Neutrophil (primary cell): ENCODE results near the gene TBC1D5.

ENCODE experiments used
- H3K27ac ChIP-seq: fragments of 200-600 bp; sonication (generic); 2 replicates; pipeline ENCODE4 v1.5.1; 2016; ENCODE audit warnings: mild to moderate bottlenecking, moderate library complexity
- H3K27me3 ChIP-seq: fragments of 200-600 bp; sonication (generic); 2 replicates; pipeline ENCODE4 v1.6.0; 2016; ENCODE audit warnings: mild to moderate bottlenecking
- H3K36me3 ChIP-seq: fragments of 200-600 bp; sonication (generic); 2 replicates; pipeline ENCODE4 v1.5.1; 2017
- H3K4me1 ChIP-seq, 2 experiments: fragments of 200-600 bp in 1 of 2; sonication (generic) in 1 of 2; 1 replicate in 1 of 2; 2 replicates in 1 of 2; pipeline versions ENCODE4 v1.5.1 to v1.6.1; 2013 to 2016; ENCODE audit warnings: low read depth in 1 of 2, low read length in 1 of 2, mild to moderate bottlenecking in 1 of 2, moderate library complexity in 1 of 2; ENCODE audit not compliant: control insufficient read depth in 1 of 2, insufficient read depth in 1 of 2
- H3K4me3 ChIP-seq, 2 experiments: fragments of 200-600 bp in 1 of 2; sonication (generic) in 1 of 2; 1 replicate in 1 of 2; 2 replicates in 1 of 2; pipeline ENCODE4 v1.5.1; 2013 to 2016; ENCODE audit warnings: low read depth in 1 of 2, low read length in 1 of 2, mild to moderate bottlenecking in 1 of 2, moderate library complexity in 1 of 2
- H3K9me3 ChIP-seq: fragments of 200-600 bp; sonication (generic); 2 replicates; pipeline ENCODE4 v1.5.1; 2016
- TF ChIP-seq, protein P1 (sequence below): fragments of 200-600 bp; sonication (generic); IDR thresholded peaks from 2 replicates; pipeline ENCODE4 v1.5.1; 2016; ENCODE audit warnings: antibody characterized with exemption

Gene TBC1D5

DNA sequence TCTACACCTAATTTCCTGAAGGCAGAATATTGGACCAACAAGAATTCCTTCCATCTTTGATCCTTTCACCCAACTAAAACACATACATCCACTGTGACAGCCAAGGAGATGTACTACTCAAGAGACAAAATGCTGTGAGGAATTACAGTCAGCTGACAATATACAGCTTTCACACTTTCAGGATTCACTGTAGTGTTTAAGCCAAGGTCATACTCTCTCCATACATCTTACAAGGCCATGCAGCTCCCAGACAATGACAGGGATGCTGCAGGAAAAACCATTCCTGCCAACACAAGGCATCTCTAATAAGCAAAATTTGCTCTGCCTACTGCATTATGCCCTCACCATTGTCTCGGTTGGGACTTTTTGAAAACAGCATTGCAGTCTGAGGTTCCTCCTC lies 170.7 kb downstream of the TBC1D5 start:
- no peaks in the 10 kb centered on the region for H3K36me3 ChIP-seq
- TF ChIP-seq, protein P1, sequence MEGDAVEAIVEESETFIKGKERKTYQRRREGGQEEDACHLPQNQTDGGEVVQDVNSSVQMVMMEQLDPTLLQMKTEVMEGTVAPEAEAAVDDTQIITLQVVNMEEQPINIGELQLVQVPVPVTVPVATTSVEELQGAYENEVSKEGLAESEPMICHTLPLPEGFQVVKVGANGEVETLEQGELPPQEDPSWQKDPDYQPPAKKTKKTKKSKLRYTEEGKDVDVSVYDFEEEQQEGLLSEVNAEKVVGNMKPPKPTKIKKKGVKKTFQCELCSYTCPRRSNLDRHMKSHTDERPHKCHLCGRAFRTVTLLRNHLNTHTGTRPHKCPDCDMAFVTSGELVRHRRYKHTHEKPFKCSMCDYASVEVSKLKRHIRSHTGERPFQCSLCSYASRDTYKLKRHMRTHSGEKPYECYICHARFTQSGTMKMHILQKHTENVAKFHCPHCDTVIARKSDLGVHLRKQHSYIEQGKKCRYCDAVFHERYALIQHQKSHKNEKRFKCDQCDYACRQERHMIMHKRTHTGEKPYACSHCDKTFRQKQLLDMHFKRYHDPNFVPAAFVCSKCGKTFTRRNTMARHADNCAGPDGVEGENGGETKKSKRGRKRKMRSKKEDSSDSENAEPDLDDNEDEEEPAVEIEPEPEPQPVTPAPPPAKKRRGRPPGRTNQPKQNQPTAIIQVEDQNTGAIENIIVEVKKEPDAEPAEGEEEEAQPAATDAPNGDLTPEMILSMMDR: no peak
- no peaks in the 10 kb centered on the region for H3K9me3 ChIP-seq
- H3K27ac ChIP-seq: no peak overlapping the region
- no peak overlapping the region for H3K4me3 ChIP-seq
- H3K4me1 ChIP-seq: no peaks in the 10 kb centered on the region
- no peaks in the 10 kb centered on the region for H3K27me3 ChIP-seq

DNA sequence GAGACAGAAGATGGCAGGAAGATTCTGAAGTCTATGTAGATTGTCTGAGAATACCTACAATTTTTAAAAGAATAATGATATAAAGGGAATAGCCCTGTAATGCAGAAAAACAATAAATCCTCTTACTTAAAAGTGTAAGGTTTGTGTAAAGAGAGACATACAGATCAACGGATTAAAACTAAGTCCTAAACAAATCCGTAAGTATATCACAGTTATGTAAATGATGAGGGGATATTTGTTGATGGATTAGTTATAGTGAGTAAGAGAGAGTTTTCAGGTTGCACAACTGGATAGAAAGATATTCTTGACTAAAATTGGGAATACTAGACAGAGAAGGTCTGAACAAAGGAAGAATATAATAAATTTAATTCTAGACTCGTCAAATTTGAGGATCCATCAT lies 179.6 kb downstream of the TBC1D5 start:
- TF ChIP-seq, protein P1: no peak
- H3K4me3 ChIP-seq: no peak overlapping the region
- H3K36me3 ChIP-seq: no peaks in the 10 kb centered on the region
- H3K27me3 ChIP-seq: no peaks in the 10 kb centered on the region
- H3K9me3 ChIP-seq: no peaks in the 10 kb centered on the region
- no peak overlapping the region for H3K27ac ChIP-seq
- H3K4me1 ChIP-seq: no peaks in the 10 kb centered on the region

DNA sequence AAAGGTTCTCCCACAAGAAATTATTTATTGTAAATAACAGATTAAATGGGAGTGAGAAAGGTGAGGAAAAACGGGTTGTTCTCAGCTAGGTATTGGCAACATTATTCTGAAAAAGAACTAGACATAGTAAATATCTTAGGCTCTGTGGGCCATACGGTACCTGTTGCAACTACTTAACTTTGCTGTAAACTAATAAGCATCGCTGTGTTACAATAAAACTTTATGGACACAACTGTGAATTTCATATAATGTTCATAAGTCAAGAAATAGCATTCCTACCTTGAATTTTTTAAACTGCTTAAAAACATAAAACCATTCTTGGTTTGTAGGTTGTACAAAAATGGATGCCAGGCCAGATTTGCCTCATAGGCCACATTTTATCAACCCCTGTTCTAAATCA lies 183.9 kb downstream of the TBC1D5 start:
- H3K4me1 ChIP-seq: no peaks in the 10 kb centered on the region
- no peak overlapping the region for H3K4me3 ChIP-seq
- no peaks in the 10 kb centered on the region for H3K9me3 ChIP-seq
- no peak overlapping the region for H3K27ac ChIP-seq
- no peaks in the 10 kb centered on the region for H3K36me3 ChIP-seq
- no peaks in the 10 kb centered on the region for H3K27me3 ChIP-seq
- TF ChIP-seq, protein P1: no peak

DNA sequence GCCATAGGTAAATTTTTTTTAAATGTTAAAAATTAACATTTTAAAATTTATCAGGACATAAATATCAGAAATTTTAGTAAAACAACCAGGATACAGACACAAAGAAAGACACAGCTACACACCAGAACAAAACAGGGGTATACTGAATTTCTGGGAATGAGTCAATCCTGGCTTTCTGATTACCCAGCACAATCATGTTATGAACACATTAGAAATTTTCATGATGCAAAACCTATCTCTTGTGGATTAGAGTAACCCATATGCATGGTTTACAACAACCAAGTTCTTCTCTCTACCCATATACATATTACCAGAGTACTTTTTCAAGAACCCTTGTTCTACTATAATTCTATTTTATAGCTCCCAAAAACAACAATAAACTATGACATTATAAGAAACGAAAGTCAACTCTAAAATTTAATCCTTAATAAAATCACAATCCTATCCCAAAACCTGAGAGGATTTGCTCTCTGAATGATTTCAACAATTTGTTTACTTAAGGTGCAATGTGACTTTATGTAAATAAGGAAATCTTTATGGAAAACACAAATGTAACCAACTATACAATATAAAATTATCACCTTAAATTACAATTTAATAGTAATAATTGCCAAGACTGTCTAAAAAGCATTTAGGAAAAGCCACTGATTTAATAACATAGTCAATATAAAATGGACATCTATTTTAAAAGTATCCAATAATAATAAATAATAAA lies 184.5 kb downstream of the TBC1D5 start:
- no peak overlapping the region for H3K27ac ChIP-seq
- no peaks in the 10 kb centered on the region for H3K4me1 ChIP-seq
- no peaks in the 10 kb centered on the region for H3K36me3 ChIP-seq
- no peaks in the 10 kb centered on the region for H3K9me3 ChIP-seq
- TF ChIP-seq, protein P1: no peak
- H3K4me3 ChIP-seq: no peak overlapping the region
- H3K27me3 ChIP-seq: no peaks in the 10 kb centered on the region

DNA sequence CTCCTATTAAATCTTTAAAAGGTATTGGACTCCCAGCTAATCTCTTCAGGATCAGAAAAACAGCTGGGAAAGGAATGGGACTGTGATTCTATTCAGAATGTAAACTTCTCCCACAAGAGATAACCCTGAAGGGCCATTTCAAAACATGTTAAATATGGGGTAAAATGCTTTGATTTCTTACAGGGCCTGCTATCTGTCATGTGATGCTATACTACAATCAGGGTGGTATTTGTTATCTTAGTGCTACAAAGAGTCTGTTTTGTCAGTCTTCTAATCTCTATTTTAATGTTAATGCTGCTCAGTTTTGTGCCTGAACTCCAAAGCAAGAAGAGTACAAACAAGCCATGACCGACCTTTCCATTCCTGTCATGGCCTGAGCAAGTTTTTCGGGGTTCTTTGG lies 186.9 kb downstream of the TBC1D5 start:
- Histone ChIP-seq H3K4me3 (no peak overlapping the region), H3K27me3 (no peaks in the 10 kb centered on the region), H3K36me3 (no peaks in the 10 kb centered on the region), H3K27ac (no peak overlapping the region), H3K4me1 (no peaks in the 10 kb centered on the region), H3K9me3 (no peaks in the 10 kb centered on the region)
- TF ChIP-seq, protein P1: no peak
